ENCODE results near the gene PRKCD. TPM values are rescaled to one million over a fixed set of nuclear protein-coding genes. Genes with fewer than 3 reads are reported as not detected.

PRKCD gene
- total RNA-seq, 1 experiment from 2014 or later = 19.2 TPM

- TF ChIP-seq, protein P1, sequence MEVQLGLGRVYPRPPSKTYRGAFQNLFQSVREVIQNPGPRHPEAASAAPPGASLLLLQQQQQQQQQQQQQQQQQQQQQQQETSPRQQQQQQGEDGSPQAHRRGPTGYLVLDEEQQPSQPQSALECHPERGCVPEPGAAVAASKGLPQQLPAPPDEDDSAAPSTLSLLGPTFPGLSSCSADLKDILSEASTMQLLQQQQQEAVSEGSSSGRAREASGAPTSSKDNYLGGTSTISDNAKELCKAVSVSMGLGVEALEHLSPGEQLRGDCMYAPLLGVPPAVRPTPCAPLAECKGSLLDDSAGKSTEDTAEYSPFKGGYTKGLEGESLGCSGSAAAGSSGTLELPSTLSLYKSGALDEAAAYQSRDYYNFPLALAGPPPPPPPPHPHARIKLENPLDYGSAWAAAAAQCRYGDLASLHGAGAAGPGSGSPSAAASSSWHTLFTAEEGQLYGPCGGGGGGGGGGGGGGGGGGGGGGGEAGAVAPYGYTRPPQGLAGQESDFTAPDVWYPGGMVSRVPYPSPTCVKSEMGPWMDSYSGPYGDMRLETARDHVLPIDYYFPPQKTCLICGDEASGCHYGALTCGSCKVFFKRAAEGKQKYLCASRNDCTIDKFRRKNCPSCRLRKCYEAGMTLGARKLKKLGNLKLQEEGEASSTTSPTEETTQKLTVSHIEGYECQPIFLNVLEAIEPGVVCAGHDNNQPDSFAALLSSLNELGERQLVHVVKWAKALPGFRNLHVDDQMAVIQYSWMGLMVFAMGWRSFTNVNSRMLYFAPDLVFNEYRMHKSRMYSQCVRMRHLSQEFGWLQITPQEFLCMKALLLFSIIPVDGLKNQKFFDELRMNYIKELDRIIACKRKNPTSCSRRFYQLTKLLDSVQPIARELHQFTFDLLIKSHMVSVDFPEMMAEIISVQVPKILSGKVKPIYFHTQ (CRISPR knock-in tag; IDR thresholded peaks at IDR 0.05) = no peak
- no peak for TF ChIP-seq NR3C1 (CRISPR knock-in tag; conservative IDR thresholded peaks at IDR 0.05; ENCODE audit: low read depth)
- no peak for TF ChIP-seq CREM (CRISPR knock-in tag; IDR thresholded peaks at IDR 0.05)
- no peak for TF ChIP-seq ZBTB21 (CRISPR knock-in tag; IDR thresholded peaks at IDR 0.05; ENCODE audit: borderline replicate concordance)
- TF ChIP-seq SP1 (CRISPR knock-in tag; conservative IDR thresholded peaks at IDR 0.05) = no peak
- TF ChIP-seq USF1 (CRISPR knock-in tag; IDR thresholded peaks at IDR 0.05) = no peak
Measured at GRCh38 chr3:53122255-53122932, 38.6 kb upstream of the PRKCD start (continued).

GRCh38 chr3:53122933-53123305 lies 38.1 kb upstream of the PRKCD start:
- TF ChIP-seq, protein P2, sequence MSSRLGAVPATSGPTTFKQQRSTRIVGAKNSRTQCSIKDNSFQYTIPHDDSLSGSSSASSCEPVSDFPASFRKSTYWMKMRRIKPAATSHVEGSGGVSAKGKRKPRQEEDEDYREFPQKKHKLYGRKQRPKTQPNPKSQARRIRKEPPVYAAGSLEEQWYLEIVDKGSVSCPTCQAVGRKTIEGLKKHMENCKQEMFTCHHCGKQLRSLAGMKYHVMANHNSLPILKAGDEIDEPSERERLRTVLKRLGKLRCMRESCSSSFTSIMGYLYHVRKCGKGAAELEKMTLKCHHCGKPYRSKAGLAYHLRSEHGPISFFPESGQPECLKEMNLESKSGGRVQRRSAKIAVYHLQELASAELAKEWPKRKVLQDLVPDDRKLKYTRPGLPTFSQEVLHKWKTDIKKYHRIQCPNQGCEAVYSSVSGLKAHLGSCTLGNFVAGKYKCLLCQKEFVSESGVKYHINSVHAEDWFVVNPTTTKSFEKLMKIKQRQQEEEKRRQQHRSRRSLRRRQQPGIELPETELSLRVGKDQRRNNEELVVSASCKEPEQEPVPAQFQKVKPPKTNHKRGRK (CRISPR knock-in tag; IDR thresholded peaks at IDR 0.05; ENCODE audit: borderline replicate concordance) = no peak
- TF ChIP-seq EMX1 (CRISPR knock-in tag; IDR thresholded peaks at IDR 0.05) = no peak
- no peak for TF ChIP-seq KAT7 (CRISPR knock-in tag; IDR thresholded peaks at IDR 0.05; ENCODE audit: borderline replicate concordance)
- TF ChIP-seq, protein P3, sequence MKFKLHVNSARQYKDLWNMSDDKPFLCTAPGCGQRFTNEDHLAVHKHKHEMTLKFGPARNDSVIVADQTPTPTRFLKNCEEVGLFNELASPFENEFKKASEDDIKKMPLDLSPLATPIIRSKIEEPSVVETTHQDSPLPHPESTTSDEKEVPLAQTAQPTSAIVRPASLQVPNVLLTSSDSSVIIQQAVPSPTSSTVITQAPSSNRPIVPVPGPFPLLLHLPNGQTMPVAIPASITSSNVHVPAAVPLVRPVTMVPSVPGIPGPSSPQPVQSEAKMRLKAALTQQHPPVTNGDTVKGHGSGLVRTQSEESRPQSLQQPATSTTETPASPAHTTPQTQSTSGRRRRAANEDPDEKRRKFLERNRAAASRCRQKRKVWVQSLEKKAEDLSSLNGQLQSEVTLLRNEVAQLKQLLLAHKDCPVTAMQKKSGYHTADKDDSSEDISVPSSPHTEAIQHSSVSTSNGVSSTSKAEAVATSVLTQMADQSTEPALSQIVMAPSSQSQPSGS (CRISPR knock-in tag; IDR thresholded peaks at IDR 0.05; ENCODE audit: borderline replicate concordance, low read depth) = no peak
- no peak for TF ChIP-seq FOXK1 (CRISPR knock-in tag; IDR thresholded peaks at IDR 0.05)
- TF ChIP-seq, protein P4, sequence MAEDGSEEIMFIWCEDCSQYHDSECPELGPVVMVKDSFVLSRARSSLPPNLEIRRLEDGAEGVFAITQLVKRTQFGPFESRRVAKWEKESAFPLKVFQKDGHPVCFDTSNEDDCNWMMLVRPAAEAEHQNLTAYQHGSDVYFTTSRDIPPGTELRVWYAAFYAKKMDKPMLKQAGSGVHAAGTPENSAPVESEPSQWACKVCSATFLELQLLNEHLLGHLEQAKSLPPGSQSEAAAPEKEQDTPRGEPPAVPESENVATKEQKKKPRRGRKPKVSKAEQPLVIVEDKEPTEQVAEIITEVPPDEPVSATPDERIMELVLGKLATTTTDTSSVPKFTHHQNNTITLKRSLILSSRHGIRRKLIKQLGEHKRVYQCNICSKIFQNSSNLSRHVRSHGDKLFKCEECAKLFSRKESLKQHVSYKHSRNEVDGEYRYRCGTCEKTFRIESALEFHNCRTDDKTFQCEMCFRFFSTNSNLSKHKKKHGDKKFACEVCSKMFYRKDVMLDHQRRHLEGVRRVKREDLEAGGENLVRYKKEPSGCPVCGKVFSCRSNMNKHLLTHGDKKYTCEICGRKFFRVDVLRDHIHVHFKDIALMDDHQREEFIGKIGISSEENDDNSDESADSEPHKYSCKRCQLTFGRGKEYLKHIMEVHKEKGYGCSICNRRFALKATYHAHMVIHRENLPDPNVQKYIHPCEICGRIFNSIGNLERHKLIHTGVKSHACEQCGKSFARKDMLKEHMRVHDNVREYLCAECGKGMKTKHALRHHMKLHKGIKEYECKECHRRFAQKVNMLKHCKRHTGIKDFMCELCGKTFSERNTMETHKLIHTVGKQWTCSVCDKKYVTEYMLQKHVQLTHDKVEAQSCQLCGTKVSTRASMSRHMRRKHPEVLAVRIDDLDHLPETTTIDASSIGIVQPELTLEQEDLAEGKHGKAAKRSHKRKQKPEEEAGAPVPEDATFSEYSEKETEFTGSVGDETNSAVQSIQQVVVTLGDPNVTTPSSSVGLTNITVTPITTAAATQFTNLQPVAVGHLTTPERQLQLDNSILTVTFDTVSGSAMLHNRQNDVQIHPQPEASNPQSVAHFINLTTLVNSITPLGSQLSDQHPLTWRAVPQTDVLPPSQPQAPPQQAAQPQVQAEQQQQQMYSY (CRISPR knock-in tag; IDR thresholded peaks at IDR 0.05) = no peak
- TF ChIP-seq JUN (CRISPR knock-in tag; IDR thresholded peaks at IDR 0.05) = no peak
- TF ChIP-seq JAZF1 (CRISPR knock-in tag; IDR thresholded peaks at IDR 0.05) = no peak
- no peak for TF ChIP-seq MYBL2 (CRISPR knock-in tag; IDR thresholded peaks at IDR 0.05)
- no peak for TF ChIP-seq ZNF396 (CRISPR knock-in tag; IDR thresholded peaks at IDR 0.05; ENCODE audit: borderline replicate concordance)
- no peak for TF ChIP-seq NR3C1 (CRISPR knock-in tag; conservative IDR thresholded peaks at IDR 0.05; ENCODE audit: low read depth)
- no peak for TF ChIP-seq ZMAT4 (CRISPR knock-in tag; IDR thresholded peaks at IDR 0.05)
- TF ChIP-seq USF2 (CRISPR knock-in tag; IDR thresholded peaks at IDR 0.05) = no peak
- no peak for TF ChIP-seq ESRRA (CRISPR knock-in tag; IDR thresholded peaks at IDR 0.05; ENCODE audit: borderline replicate concordance)
- TF ChIP-seq NFYB (CRISPR knock-in tag; conservative IDR thresholded peaks at IDR 0.05; ENCODE audit: low read depth) = no peak
- no peak for TF ChIP-seq ZNF423 (CRISPR knock-in tag; IDR thresholded peaks at IDR 0.05)
- TF ChIP-seq ZNF219 (CRISPR knock-in tag; IDR thresholded peaks at IDR 0.05; ENCODE audit: borderline replicate concordance) = no peak
- H3K27me3 Mint-ChIP-seq (ENCODE audit: low read depth) = no peaks in the 10 kb centered on the region
- ChIA-PET CTCF (no interaction called here), POLR2A (no interaction called here)
- ATAC-seq (no peak), DNase-seq (ENCODE audit: low spot score) (no peak)
- H3K36me3 Mint-ChIP-seq = peaks cover 52% of the 10 kb centered on the region
- no peak overlapping the region for H3K27ac Mint-ChIP-seq
- no peaks in the 10 kb centered on the region for H3K9me3 Mint-ChIP-seq
- H3K4me1 Mint-ChIP-seq = no peaks in the 10 kb centered on the region
- H3K4me3 Mint-ChIP-seq = no peak overlapping the region
